GDM1 (cell line): ENCODE data around the gene LPAR1.

Experiments used
- DNase-seq: peaks from one replicate; lab custom pipeline; 2025; lab: John Stamatoyannopoulos, UW

The LPAR1 gene

DNA sequence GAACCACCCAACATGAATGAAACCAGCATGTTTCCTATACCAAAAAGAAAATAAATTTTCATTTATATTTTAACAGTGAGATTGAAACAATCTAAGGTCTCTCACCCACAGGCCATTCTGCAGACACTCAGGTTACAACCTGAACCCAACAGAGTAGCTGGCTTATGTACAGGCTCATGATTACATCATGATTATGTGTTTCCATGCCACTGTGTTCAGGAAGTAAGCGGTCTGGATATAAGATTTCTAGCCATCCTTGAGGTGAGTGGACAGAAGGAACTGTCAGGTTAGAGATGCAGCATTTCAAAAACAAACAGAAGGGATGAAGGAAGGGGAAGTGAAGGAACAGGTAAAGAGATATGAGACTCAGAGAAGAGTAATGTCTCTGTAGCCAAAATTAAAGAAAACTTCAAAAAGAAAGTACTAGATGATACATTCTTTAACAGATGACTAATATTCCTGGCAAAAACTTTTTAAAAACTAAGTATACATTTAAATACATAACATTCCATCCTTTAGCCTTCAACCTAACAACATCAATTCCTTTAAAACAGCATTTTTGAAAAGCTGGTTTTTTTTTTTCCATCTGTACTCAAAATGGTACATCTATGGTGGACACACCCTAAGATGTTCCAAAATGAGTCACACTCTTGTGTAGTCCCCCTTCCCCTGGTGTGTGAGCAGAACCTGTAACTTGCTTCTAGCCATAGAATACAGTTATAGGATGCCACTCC, 119.8 kb downstream of the LPAR1 start:
- no peak for DNase-seq

GRCh38 chr9:110916403-110916802, 121.9 kb downstream of the LPAR1 start:
- no peak for DNase-seq

DNA sequence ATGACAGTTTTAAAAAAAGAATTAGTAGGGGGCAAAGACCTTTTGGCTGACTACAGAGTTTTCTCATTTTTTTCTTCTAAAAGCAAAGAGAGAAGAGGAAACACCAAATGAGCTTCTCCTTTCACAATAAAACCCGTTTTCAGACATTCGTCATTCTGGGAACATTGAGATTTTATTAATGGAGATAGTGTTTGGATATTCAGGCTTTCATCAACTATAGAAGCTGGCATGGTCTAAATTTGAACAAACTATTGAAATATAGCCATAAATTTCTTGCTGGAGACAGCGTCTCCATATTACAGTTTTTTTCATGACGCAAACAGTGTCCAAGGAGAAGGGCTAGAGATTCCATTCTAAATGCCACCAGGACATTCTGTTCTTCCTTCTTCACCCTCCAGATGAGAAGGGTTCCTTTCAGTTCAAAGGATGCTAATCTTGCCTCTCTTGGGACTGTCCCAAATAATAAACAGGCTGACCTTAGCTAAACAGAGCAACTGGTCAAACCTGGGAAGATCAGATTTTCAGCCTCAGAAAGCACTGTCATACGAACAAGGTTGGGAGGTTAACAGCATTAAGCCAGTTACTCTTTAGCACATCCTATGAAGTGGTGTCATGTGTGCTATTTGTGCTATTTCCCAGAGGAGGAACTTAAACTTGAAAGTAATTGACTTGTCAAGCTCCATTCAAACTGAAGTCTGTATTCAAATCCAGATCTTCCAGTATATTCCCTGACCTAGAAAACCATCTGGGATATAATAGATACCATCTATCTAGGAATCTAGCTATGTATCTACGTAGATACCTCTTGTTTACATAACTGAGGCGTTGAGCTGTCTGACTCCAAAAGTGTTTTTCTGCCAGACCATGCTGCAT, 125.6 kb downstream of the LPAR1 start:
- no peak for DNase-seq

GRCh38 chr9:110911659-110912418, 126.4 kb downstream of the LPAR1 start:
- DNase-seq, result no peak

- DNase-seq, result no peak
Observed at GRCh38 chr9:110908894-110909293, 129.4 kb downstream of the LPAR1 start.

- no peak for DNase-seq
Observed at GRCh38 chr9:110900917-110901316, 137.4 kb downstream of the LPAR1 start.

GRCh38 chr9:110900456-110900855, 137.8 kb downstream of the LPAR1 start:
- DNase-seq, result no peak

DNA sequence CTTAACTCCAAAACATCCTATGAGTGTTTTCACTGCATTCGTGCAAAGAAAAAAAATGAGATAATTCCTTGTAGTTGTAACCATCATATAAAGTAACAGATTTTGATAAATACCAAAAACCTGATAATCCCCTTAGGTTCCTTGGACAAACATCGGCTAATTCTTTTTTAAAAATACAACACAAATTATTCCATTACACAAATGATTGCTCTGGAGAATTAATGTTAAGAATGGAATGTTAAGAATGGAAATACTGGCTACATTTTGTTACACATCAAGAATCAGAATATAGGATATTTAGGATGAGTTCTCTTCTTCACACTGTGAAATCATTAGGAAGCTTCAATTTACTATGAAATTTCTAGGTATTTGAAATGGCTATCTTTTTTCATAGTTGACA, 139.4 kb downstream of the LPAR1 start:
- DNase-seq, result no peak

GRCh38 chr9:110898358-110898757, 139.9 kb downstream of the LPAR1 start:
- no peak for DNase-seq

GRCh38 chr9:110897943-110898342, 140.3 kb downstream of the LPAR1 start:
- DNase-seq, result no peak

DNA sequence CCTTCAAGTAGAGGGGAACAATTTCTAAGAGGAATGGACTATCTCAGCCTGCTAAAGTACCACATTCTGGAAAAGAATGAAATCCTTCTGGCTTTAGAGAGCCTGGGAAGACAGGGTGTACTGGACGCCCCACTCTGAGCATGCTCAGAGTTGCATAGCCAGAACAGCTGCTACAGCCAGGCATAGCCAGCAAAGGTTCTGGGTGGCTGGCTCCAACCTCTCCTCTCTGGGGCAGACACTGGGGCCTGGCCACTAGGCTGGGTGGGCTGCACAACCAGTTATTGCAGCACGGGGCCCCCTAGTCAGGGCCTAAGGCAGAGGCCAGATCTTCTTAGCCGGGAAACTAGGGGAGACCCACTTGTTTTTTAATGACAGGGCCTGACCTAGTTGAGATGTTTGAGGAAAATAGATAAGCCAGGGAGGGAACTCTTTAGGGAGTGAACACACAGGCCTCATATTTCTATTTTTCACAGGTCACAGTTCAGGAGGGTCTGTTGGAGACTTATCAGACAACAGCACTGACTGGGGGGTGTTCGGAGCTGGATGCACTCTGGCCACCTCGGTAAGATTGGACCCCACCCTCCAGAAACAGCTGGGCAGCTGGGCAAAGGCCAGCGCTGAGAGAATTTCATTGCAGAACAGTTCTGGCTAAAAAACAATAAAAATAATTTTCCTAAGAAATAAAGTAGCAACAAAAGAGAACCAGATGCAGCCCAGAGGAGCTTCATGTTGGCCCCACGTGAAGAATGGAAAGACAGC, 142.9 kb downstream of the LPAR1 start:
- DNase-seq, result no peak

DNA sequence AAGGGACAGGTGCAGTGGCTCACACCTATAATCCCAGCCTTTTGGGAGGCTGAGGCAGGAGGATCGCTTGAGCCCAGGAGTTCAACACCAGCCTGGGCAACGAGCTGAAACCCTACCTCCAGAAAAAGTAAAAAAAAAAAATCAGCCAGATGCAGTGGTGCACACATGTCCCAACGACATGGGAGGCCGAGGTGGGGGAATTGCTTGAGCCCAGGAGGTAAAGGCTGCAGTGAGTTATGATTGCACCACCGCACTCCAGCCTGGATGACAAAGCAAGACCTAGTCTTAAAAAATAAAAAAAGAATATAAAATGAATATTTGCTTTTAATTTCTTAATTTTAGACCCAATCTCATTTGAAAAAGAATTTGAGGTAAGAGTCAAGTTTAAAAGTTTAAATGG, 143.5 kb downstream of the LPAR1 start:
- DNase-seq, result no peak

- DNase-seq, result no peak
Observed at GRCh38 chr9:110892689-110893088, 145.6 kb downstream of the LPAR1 start.

DNA sequence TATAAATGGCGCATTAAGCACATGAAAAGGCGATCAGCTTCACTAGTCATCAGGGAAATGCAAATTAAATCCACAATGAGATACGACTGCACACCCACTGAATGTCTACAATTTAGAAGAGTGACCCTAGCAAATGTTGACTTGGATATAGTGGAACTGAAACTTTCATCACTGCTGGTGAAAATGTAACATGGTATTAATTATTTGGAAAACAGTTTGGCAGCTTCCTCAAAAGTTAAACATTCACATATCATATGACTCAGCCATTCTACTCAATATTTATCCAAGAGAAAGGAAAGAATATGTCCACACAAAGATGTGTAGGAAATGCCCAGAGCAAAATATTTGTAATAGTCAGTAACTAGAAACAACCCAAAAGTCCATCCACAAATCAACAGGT, 146.5 kb downstream of the LPAR1 start:
- no peak for DNase-seq

- no peak for DNase-seq
Observed at GRCh38 chr9:110890416-110890815, 147.9 kb downstream of the LPAR1 start.

GRCh38 chr9:110887276-110887675, 151.0 kb downstream of the LPAR1 start:
- no peak for DNase-seq

DNA sequence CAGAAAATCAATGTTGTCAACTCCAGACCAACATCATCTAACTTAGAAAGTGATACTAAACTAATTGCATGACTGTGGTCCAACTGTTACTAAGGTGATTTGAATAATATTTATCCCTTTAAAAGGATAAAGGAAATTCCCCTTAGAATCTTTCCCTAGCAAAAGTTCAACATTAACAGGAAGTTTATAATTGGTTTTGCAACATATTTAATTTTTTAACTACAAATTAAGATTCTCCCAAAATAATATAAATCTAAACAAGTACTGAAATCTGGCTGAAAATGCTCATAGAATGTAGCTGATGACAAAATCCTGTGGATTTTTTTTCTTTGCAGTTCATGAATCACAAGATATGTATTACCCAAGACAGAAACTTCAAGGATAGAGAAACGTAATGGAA, 151.4 kb downstream of the LPAR1 start:
- DNase-seq, result no peak

GRCh38 chr9:110880189-110880588, 158.1 kb downstream of the LPAR1 start:
- no peak for DNase-seq

GRCh38 chr9:110877374-110877773, 160.9 kb downstream of the LPAR1 start:
- DNase-seq, result no peak

- no peak for DNase-seq
Observed at GRCh38 chr9:110876929-110877328, 161.3 kb downstream of the LPAR1 start.

DNA sequence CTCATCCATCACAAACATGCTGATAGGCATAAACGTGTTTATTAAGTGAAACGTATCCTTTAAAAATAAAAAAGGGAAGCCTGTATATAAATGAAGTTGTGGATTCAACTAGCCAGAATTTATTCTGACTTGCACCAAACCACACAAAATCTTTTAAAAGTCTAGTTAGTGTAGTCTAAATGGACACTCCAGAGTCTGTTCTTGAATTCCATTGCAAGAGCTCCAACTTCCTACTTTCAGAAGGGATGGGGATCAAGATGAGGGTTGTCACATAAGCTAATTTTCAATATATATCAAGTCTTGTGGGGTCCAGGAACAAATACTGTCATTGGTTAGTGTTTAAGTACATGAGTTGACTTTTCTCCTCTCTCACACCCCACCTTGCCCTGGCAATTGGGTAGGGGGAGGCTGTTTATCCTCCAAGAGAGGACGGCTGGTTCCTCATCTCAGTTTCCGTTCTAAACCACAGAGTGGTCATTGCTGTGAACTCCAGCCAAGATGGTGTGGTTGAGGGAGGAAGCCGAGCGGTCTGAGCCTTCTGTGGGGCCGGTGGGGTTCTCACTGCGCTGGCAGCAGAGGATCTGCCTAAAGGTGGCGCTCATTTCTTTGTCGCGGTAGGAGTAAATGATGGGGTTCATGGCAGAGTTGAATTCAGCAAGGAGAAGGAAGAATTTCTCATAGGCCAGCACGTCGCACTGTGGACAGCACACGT, 163.2 kb downstream of the LPAR1 start:
- DNase-seq, result peak; percentile 98
